ENCODE data around the gene EXOC2. TPM values are rescaled to one million over a fixed set of nuclear protein-coding genes. Genes with fewer than 3 reads are reported as not detected.

Gene EXOC2
- total and polyA plus RNA-seq, 2 of the 13 experiments (the other 11 are each of a cell fraction or from before 2014, with no cell fraction given): 12.6 to 22.9 TPM

DNA sequence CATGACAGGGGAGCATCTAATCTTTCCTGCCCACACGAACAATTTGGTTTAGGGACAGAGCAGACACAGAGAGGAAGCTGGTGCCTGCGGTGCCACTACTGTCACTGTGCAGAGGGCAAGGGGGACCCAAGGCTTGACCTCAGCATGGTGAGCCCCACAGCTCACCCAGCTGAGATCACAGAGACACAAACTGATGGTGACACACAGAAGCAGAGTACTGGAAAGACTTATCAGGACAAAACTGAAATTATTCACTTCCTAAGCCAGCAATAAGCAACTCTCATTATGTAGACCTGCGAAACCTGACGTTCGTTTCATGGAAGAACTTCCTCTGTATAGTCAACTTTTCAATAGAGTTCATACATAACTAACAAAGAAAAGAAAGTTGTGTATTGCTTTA is 122.1 kb downstream of the EXOC2 start:
- ChIA-PET POLR2A (no interaction called here), CTCF (ENCODE audit: low intra/inter-chr PET ratio, low total read pairs) (no interaction called here)
- Histone ChIP-seq H3K4me3 (replicated peaks in 1 of 3; ENCODE audit: insufficient read depth in 1 of 3, low read depth in 2 of 3, low read length in 3 of 3) (no peak overlapping the region), H3K9ac (ENCODE audit: insufficient read depth, low read depth, low read length) (no peak overlapping the region), H3K4me2 (ENCODE audit: low read depth, low read length) (no peak overlapping the region), H3K79me2 (ENCODE audit: insufficient read depth, low read length) (no peaks in the 10 kb centered on the region), H4K20me1 (ENCODE audit: insufficient read depth, low read length) (no peaks in the 10 kb centered on the region), H3K4me1 (ENCODE audit: insufficient read depth, low read length) (no peaks in the 10 kb centered on the region), H2AFZ (ENCODE audit: low read length) (no peak overlapping the region), H3K27ac (ENCODE audit: extremely low read length, insufficient read depth, low read length) (no peak overlapping the region), H3K27me3 (ENCODE audit: control insufficient read depth in 1 of 2, insufficient read depth in 2 of 2, low read length in 2 of 2) (no peaks in the 10 kb centered on the region), H3K9me3 (ENCODE audit: low read length) (no peaks in the 10 kb centered on the region), H3K36me3 (replicated peaks in 1 of 2; ENCODE audit: control insufficient read depth in 1 of 2, insufficient read depth in 2 of 2, low read length in 2 of 2) (peaks cover 0 to 1% of the 10 kb centered on the region in 2 experiments; a peak in 3 of 5 replicates)
- no TSS peak for BruUV-seq (replicated peaks)
- no peak for TF ChIP-seq ZNF839 (CRISPR knock-in tag; IDR thresholded peaks at IDR 0.05; ENCODE audit: borderline replicate concordance)
- intact Hi-C loops (cut with micrococcal nuclease; ENCODE audit: unreplicated experiment): no loop called here
- WGBS (ENCODE audit: low lambda C conversion rate): 95% methylated on average over 5 of the region's 5 CpGs
- ATAC-seq (no peak), FAIRE-seq (no peak), DNase-seq (ENCODE audit: low spot score) (no peak)
- in situ Hi-C loops (cut with HindIII; ENCODE audit: extremely low pct_ligation_motif_present, low pct_unique_long_range_greater_than_20kb): no loop called here

DNA sequence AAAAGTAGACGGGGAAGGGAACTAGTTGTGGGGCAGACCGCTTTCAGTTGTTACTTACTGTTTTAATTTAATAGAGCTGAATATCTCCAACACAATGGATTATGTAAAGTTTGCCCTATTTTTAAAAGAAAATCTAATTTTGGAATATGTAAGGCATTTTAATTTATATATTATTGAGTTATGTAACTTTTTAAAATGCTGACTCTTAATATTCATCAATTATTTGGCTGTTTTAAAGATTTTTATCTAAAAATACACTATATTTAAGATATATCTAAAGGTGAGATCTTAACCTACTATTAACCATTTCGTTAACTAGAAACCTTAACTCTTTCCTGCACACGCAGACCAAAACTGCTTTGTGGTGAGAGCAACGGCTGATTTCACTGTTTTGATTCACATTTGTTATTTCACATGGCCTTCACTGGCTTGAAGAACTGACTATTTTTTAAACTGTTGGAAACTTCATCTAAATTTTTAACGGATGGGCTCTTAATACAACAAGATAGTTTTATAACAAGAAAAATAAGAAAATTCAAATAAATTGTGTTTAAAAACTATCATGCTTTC is 123.9 kb downstream of the EXOC2 start:
- no peaks in the 10 kb centered on the region for H3K79me2 ChIP-seq (ENCODE audit: insufficient read depth, low read length)
- in situ Hi-C loops (cut with HindIII; ENCODE audit: extremely low pct_ligation_motif_present, low pct_unique_long_range_greater_than_20kb): no loop called here
- ChIA-PET CTCF (ENCODE audit: low intra/inter-chr PET ratio, low total read pairs) (no interaction called here), POLR2A (no interaction called here)
- no peak overlapping the region for H2AFZ ChIP-seq (ENCODE audit: low read length)
- FAIRE-seq: no peak
- H3K36me3 ChIP-seq (replicated peaks in 1 of 2; ENCODE audit: control insufficient read depth in 1 of 2, insufficient read depth in 2 of 2, low read length in 2 of 2): peaks cover 3 to 4% of the 10 kb centered on the region in 2 experiments
- H3K4me1 ChIP-seq (ENCODE audit: insufficient read depth, low read length): no peaks in the 10 kb centered on the region
- DNase-seq (ENCODE audit: low spot score): no peak
- H3K4me3 ChIP-seq (replicated peaks in 1 of 3; ENCODE audit: insufficient read depth in 1 of 3, low read depth in 2 of 3, low read length in 3 of 3): no peak overlapping the region
- no peak overlapping the region for H3K9ac ChIP-seq (ENCODE audit: insufficient read depth, low read depth, low read length)
- H3K4me2 ChIP-seq (ENCODE audit: low read depth, low read length): no peak overlapping the region
- TF ChIP-seq THYN1 (CRISPR knock-in tag; IDR thresholded peaks at IDR 0.05; ENCODE audit: borderline replicate concordance, low read depth): no peak
- TF ChIP-seq MAFK (conservative IDR thresholded peaks at IDR 0.05 in 1 of 2, IDR thresholded peaks at IDR 0.05 in 1 of 2; ENCODE audit: low read length in 2 of 2): peak; percentile 4 to 73; a peak in 2 of 4 replicates
- peak; percentile 36; the same call in 1 of the 2 replicates for TF ChIP-seq MAFF (IDR thresholded peaks at IDR 0.05; ENCODE audit: low read depth, low read length)
- TF ChIP-seq EHMT2 (IDR thresholded peaks at IDR 0.05; ENCODE audit: borderline replicate concordance, low read depth, low read length): no peak
- H3K27ac ChIP-seq (ENCODE audit: extremely low read length, insufficient read depth, low read length): no peak overlapping the region
- no peaks in the 10 kb centered on the region for H3K9me3 ChIP-seq (ENCODE audit: low read length)
- H4K20me1 ChIP-seq (ENCODE audit: insufficient read depth, low read length): no peaks in the 10 kb centered on the region
- BruUV-seq (replicated peaks): no TSS peak
- intact Hi-C loops (cut with micrococcal nuclease; ENCODE audit: unreplicated experiment): no loop called here
- ATAC-seq: no peak
- no peaks in the 10 kb centered on the region for H3K27me3 ChIP-seq (ENCODE audit: control insufficient read depth in 1 of 2, insufficient read depth in 2 of 2, low read length in 2 of 2)
- WGBS (ENCODE audit: low lambda C conversion rate): 96% methylated on average over 6 of the region's 6 CpGs

All from HepG2 (cell line).